Cerebellar cortex (tissue), 1 donor: ENCODE results near the gene PRIMPOL.
"Not testable (repeated sequence)": the region's sequence is repeated elsewhere in the genome, so short reads cannot be mapped to it uniquely, and the experiment has no call there.

Source experiments
- DNase-seq: peaks from one replicate; pipeline ENCODE4 v3.0.0-alpha.2; 2015; ENCODE audit warnings: low spot score

The PRIMPOL gene

DNA sequence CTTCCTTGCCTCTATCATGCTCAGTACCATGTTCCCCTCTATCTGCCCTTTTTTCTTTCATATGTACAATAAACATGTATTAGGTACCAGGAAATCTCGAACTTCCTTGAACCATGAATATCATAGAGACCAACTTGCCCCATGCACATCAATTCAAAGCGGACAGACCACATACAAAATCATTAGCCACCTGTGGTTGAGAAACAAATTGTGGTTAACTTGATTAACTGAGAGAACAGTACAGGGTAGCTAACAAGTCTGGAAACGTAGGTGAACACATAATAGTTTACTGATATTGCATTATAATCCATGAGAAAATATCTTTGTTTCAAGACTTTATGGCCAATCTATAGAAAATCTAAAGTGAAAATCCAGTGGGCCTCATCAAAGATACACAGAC lies 8.5 kb upstream of the PRIMPOL start:
- no peak for DNase-seq

DNA sequence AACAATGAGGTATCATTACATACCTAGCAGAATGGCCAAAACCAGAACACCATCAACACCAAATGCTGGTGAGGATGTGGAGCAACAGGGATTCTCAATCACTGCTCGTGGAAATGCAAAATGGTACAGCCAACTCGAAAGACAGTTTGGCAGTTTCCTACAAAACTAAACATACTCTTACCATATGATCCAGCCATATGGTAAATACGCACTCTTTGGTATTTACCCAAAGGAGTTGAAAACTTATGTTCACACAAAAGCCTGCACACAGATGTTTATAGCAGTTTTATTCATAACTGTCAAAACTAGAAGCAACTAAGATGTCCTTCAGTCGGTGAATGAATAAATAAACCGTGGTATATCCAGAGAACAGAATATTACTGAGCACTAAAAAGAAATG lies 8.1 kb upstream of the PRIMPOL start:
- DNase-seq, result no peak

DNA sequence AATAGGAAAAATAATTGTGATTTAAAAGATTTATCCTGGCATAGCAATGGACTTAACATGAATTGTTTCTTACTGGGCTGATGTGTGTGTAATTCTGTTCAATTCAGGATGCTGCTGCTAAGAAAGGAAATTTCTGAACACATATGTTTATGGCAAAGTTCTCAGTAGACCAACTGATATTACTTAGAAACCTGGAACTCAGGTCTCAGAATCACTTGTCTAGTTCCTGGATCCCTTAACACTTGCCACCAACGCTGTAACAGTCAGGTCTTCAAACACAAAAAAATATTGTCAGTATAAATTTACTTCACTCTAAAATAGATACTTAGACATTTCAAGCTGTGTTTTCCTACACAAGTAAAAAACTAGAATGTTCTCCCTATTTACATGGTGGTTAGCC lies 5.8 kb upstream of the PRIMPOL start:
- DNase-seq, result peak; percentile 3

DNA sequence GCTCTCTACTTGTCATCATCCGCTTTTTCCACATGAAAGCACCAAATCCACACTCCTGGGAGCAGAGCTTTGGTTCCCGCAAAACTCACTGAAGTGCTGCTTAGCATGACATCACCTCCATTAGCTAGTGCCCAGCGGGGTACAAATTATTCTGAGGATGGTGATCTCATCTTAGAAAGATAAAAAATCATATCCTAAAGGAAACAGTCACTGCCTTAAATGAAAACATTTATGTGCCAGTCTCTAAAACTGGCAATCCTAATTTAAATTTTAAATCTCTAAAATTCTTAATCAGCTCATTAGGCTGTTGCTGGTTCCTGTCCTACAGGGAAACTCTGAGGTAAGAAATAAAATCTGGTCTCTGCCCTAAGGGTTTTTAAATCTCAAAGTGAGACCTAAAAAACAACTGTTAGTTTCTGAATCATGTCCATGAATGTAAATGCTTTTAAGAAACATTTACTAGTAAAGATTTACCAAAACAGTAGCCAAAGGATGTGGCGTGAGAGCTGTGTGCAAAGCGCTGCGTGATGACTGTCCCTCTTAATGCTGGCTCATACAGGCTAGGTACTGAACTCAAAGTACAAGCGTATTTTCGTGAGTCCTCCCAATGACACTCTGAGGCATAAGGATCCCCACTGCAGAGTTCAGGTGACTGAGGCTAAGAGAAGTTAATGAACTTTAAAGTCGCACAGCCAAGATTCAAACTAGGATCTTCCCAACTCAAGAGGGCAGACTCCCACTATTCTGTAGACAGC lies 4.8 kb upstream of the PRIMPOL start:
- peak; percentile 43 for DNase-seq

DNA sequence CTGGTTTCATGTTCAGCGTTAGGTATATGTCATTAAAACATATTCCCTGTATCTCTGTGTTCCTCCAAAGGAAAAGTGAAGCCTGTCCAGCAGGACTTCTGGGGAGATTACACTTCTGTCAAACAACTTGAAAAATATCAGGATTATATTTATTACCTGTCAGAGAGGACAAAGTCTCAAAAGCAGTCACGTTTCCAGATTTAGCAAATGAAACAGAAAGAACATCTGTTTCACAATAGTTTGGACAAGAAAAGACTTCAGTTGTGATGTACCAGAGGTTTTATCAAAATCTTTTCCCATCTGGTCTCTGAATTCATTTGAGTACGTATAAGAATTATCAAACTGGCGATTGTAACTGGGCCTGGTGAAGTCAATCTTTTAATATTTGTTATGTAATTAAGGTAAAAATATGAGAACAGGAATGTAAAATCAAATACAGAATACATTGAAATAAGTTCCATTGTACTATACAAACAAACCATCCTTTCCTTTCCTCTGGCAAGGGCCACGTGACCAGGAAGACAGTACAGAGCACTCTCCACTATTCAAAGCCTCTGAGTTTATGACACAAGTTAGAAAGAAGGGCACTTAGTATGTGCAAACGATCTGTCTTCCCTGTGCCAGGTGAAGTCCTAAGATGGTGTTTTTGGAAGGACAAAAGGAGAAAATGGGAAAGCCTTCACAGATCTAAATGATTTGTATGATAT lies 3.5 kb upstream of the PRIMPOL start:
- DNase-seq, result peak; percentile 56

DNA sequence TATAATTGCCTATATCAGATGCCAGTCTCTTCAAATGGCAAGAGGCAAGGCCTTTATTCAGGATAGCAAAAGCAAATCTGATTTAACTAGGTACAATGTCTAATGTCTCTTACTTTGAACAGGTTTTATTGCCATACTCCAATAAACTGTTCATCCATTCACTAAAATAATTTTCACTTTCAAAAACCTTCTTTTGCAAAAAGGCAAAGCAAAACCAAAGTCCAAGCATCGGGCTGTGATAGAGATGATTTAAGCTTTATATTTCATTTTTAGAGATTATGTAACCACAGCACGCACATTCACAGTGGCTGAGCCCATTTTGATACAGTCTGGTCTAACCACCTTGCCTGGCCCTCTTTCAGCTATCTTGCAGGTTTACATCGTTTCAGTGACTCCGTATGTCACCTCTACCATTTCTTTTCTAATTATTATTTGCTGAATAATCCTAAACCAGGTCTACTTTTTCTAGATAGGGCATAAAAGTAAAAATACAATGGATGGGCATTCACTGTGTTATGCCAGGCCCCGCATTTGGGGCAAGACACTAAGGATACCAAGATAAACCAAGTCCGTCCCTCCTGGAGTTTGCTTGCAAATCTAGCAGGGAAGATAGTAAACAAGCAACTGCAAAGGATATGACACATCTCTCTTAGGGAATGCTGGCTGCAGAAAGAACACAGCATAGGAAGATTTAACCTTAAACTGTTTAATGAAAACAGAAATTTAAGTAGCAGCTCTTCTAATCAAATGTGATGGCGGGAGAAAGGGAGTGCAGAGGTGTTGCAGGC lies 2.1 kb upstream of the PRIMPOL start:
- DNase-seq, result peak; percentile 57

DNA sequence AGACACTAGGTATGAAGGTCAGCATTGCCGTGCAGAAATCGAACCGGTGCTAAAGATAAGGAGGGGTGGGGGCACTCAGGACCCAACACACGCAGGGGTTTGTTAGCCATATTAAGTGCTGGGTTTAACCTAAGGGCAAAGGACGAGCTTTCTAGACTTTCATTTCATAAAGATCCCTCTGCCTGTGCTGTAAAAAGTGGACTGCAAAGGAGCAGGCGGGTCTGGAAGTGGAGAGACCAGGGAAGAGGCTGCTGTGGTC lies 1.6 kb upstream of the PRIMPOL start:
- peak; percentile 31 for DNase-seq

DNA sequence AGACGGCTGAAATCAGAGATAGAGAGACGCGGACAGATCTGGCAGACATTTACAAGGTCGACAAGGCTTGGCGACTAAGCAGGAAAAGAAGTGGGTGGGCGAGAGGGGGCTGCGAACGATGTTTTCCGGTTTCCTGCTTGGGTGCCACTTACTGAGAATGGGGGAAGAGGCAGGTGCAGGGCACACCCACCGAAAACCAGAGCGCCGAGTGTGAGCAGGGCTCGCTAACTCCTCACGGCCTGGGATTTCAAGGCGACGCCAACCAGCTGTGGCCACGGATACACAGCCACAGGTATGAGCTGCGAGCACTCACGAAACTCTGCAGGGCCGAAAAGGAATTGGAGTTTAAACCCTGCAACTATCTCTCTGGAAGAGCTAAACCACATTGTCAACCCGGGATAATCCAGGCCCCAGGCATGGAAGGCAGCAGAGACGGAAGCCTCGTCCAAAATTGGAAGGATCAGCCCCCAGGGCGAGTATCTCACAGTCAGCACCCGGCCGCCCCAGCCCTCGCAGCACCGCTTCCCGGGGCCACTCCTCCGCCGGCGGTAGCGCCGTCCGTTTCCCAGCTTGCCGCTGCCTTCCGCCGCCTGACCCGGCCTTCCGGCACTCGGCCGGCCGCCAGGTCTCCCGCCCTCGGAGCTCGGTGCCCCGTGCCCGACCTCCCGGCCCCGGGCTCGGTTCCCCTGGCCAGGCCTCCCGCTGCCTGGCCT lies 1.1 kb upstream of the PRIMPOL start:
- DNase-seq, result peak; percentile 49

DNA sequence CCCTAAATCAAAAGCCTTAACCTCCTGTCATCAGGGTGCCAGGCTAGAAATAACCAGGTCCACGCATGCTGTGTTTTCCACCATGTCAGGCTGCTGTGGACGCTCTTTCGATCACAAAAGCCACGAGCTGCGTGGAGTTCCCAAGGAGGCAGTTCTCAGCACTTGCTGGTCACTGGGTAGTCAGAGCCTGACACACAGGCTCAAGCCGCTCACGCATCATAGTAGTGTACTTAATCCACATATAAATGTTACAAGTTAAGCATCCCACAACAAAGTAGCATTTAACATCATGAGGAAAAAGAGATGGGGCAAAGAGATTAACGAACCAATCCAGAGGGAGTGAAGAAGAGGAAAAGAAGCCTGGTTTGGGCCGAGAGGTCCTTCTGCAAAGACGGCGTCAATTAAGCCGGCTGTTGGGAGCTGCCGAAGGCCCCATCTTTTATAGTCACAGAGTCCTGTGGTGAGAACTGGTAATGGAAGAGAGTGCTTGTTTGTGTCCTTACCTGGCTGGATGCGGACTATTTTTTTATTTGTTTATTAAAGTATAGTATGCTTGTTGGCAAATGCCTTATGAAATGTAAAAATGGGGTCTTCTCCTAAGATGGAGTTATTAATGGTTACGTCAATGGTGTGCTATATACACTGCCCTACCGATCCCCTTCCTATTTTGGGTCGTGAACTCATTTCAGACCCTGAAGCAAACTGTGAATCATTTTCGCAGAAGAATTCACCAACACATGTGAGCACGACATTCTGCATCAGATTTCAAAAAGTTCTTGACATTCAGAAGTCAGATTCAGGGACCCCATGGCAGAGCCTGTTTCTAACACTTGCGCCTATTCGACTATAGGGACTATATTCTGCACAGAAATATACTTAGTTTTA lies 675 bp downstream of the PRIMPOL start:
- DNase-seq, result peak; percentile 62

DNA sequence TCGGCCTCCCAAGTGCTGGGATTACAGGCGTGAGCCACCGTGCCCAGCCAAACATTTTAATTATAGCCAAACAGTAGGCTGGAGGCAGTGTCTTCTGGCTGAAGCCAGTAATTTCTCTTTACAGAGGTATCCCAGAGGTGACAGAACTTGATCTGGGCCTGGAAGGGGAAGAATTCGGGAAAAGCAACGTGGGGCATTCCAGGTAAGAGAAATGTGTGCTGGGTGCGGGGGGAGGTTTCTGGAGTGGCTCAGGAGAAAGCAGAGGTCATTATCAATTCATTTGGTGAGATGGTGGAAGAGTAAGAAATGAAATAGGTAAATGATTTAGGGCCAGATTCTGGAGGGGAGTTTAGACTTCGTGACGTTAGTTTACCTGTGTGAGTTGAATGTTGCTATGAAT lies 2.4 kb downstream of the PRIMPOL start:
- no peak for DNase-seq

DNA sequence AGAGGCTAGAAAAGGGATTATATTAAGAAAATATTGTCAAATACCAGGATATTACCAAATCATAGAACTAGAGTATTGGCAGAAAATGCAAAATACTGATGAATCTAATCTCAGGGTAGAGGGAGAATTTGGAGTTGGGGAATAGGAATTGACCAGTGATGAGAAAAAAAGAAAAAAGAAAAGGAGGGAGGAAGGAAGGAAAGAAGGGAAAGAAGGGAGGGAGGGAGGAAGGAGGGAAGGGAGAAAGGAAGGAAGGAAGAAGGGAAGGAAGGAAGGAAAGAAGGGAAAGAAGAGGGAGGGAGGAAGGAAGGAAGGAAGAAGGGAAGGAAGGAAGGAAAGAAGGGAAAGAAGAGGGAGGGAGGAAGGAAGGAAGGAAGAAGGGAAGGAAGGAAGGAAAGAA lies 3.1 kb downstream of the PRIMPOL start:
- DNase-seq, result not testable (repeated sequence)

DNA sequence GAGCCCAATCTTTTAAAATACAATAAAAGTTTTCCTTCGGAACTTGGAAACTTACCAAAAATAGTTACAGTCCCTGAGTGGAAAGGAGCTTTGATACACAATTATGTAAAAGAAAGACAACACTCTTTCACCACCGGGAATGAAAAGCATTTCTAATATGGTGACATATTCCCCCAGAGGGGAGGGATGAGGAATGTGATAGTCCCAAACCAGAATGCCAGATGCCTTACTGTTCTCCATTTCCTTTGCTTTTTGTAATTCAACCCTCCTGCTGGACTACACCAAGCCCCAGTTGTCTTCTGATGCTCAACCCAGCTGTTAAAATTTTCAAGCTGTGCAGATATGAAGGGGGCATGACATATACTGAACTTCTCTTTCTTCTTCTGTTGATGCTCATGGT lies 4.1 kb downstream of the PRIMPOL start:
- DNase-seq, result no peak

DNA sequence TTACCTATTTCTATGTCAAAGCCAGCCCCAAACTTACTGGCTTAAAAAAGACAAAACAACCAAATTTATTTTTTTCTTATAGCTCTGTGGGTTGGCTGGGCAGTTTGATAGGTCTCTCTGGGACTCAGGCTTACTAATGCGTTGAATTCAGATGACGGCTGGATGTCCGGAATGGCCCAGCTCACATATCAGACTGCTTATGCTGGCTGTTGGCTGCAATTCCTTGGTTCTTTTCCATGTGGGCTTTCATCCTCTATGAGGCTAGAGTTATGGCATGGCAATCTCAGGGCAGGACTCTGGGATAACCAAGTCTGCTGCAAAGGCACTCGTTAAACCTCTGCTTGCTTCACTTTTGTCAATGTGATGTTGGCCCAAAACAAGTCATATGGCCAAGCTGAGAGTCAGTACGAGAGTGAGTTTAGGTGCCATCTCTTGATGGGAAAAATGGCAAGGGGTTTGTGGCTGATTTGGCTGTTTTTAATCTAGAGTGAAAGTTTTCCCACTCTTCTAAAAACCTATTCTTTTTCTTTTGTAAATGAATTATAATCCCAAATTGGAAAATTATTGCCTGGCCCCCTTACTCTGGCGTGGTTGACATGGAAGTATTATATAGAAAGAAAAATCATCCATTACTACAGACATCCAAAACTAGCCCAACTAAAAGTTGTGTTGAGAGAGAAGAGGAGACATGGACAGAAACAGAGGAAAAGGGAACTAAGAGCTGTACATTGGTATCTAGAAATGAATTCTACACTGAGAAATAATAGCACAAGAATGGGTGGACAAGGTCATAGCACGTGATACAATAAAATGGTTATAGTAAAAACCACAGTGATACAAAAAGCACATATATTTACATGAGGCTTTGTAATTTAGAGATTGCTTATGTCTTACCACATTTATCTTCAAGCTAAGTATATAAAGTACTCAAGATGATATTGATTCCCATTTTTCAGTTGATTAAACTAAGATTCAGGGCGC lies 6.6 kb downstream of the PRIMPOL start:
- no peak for DNase-seq

DNA sequence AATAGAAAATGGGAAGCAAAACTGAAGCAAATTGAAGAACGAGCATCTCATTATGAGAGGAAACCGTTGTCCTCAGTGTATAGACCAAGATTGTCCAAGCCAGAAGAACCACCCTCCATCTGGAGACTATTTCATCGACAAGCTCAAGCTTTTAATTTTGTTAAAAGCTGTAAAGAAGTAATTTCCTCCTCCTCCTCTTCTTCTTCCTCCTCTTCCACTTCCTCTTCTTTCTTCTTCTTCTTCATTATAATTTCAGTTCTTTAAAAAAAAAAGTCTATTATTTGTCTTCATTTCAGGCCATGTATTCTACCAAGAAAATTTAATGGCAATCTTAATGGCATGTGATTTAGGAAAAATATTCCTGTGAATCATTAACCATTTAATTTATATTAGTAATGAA lies 7.6 kb downstream of the PRIMPOL start:
- DNase-seq, result no peak

DNA sequence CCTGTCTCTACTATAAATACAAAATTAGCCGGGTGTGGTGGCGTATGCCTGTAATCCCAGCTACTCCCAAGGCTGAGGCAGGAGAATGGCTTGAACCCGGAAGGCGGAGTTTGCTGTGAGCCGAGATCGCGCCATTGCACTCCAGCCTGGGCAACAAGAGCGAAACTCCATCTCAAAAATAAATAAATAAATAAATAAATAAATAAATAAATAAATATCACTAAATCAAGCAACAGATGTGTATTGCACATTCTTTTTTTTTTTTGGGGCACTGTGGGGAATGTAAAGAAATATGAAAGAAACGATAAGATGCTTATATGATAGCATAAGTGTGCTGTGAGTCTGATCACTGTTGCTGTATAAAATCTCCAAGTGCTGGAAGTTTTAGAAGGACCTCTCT lies 8.3 kb downstream of the PRIMPOL start:
- DNase-seq, result not testable (repeated sequence)

DNA sequence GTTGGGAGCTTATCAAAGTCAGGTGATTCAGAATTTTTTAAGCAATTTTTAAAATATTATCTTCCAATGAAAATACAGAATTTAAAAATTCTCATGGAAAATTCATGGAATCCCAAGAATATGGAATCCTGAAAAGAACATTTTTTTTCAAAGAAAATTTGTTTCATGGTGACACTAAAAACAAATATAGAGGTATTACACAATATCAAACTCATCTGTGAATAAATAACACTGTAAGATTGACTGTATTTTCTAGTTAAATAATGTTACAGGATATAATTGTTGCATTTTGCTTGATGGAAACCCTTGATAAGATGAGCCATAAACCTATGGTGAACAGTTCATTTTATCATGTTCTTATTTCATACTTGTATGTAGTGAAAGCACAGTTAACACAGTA lies 11.4 kb downstream of the PRIMPOL start:
- no peak for DNase-seq

DNA sequence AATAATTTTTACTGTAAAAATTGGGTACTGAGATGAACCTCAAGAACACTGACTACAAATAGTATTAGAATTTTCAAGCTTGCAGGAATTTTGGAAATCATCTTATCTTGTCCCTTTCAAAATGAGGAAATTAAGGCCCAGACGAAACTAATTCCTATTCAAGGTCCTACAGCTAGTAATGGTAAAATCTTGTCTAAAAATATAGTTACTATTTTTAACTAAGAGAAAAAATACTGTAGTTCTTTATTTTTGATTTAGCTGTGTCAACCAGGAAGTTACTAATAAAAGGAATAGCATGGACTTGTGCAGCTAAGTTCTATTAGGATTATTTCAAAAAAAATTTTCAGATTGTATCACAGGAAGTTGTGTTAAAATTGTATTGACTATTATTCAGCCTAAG lies 12.7 kb downstream of the PRIMPOL start:
- DNase-seq, result no peak

DNA sequence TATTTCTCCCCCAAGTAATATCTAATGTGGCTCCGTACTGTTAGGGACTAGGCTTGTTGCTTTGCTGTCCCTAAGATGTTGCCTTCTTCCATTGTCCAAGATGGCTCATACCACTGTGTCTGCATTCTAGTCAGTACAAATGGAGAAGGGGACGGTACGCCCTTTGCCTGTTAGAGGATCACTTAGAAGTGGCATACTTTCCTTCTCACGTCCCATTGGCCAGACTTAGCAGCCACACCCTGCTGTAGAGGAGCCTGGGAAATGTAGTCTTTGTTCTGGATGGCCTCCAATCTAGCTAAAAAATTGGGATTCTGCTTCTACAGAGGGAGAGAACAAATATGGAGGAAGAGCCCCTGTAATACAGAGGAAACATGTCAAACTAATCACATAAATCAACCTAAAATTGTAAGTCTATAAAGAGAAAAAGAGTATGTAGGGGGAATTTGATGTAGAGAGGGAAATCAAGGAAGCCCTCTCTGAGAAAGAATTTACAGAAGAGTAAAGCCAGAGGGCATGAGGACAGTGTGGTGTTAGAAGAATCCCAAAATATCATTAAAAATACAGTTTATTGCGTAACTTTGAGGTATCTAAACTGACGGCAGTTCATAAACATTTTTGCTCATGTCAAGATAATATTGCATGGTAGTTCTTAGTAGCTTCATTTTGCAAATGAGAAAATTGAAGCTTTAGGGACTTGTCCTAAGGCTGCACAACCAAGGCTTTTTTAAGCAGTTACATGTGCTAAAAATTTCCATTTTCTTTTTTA lies 15.1 kb downstream of the PRIMPOL start:
- peak; percentile 30 for DNase-seq

DNA sequence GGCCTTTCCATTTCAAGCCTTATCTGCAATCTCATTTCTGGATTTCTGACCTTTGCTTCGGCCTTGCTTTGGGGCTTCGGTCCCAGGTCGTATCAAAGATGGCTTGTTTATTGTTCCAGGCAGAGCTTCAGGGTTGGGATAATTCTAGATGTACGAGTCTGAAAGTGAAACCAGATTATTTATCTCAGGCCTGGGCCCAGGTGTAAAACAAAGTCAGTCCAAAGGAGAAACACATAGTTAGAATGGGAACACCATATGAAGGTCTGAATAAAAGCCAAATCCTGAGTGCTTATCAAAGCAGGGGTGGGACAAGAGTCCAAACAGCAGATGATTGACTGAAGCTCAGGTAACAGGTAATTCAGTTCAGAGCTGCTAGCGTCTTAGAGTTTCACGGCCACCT lies 17.1 kb downstream of the PRIMPOL start:
- no peak for DNase-seq

DNA sequence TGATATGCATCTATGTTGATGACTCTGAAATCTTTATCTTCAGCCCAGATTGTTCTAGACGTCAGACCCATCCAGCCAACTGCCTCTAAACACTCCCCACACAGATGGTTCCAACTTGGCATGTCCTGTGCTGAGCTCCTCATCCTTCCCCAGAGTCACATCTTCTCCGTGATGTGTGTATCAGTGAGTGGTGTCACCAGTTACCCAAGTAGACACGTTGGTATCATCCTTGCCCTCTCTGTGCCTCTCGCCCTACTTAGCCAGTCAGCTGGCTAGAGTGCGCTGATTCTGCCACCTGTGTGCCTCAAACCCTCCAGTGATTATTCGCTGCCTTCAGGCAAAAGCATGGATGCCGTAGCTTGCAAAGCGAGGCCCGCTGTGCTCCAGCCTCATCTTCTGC lies 18.6 kb downstream of the PRIMPOL start:
- DNase-seq, result no peak
